Osteoblast (primary cell): ENCODE results near the gene KCNJ3. TPM values are rescaled to one million over a fixed set of nuclear protein-coding genes. Genes with fewer than 3 reads are reported as not detected.

Experiments
- DNase-seq: peaks from one replicate; pipeline ENCODE4 v3.0.0; 2011; ENCODE audit warnings: low spot score, mixed read lengths; ENCODE audit not compliant: insufficient read length; ENCODE audit errors: missing footprints
- H2AFZ ChIP-seq: 2 replicates; pipeline ENCODE4 v1.6.0; 2011; ENCODE audit warnings: mild to moderate bottlenecking, low read length
- H3K27ac ChIP-seq: 2 replicates; pipeline ENCODE4 v1.5.1; 2011; ENCODE audit warnings: mild to moderate bottlenecking, low read depth, low read length, moderate library complexity
- H3K27me3 ChIP-seq: 2 replicates; pipeline ENCODE4 v1.6.0; 2012; ENCODE audit warnings: mild to moderate bottlenecking, control low read depth, inconsistent platforms, low read length, moderate library complexity; ENCODE audit not compliant: insufficient read depth
- H3K36me3 ChIP-seq: 2 replicates; pipeline ENCODE4 v1.5.1; 2011; ENCODE audit warnings: mild to moderate bottlenecking, low read length, control low read depth, moderate library complexity; ENCODE audit not compliant: insufficient read depth
- H3K4me1 ChIP-seq: 2 replicates; pipeline ENCODE4 v1.5.1; 2011; ENCODE audit warnings: mild to moderate bottlenecking, low read length, control low read depth, moderate library complexity; ENCODE audit not compliant: insufficient read depth
- H3K4me2 ChIP-seq: 2 replicates; pipeline ENCODE4 v1.6.0; 2011; ENCODE audit warnings: mild to moderate bottlenecking, low read length; ENCODE audit not compliant: insufficient read depth
- H3K4me3 ChIP-seq: fragments of 200-600 bp; sonication (generic); 3 replicates; pipeline ENCODE4 v1.5.1; 2012; ENCODE audit warnings: mild to moderate bottlenecking, low read length, inconsistent platforms; ENCODE audit not compliant: insufficient read depth
- H3K79me2 ChIP-seq: 2 replicates; pipeline ENCODE4 v1.6.0; 2012; ENCODE audit warnings: mild to moderate bottlenecking, low read length, control low read depth, inconsistent platforms; ENCODE audit not compliant: insufficient read depth
- H3K9me3 ChIP-seq: 2 replicates; pipeline ENCODE4 v1.5.1; 2011; ENCODE audit warnings: low read depth, low read length, control low read depth
- H4K20me1 ChIP-seq: 2 replicates; pipeline ENCODE4 v1.6.0; 2012; ENCODE audit warnings: mild to moderate bottlenecking, low read length, control low read depth; ENCODE audit not compliant: insufficient read depth
- CTCF ChIP-seq: IDR thresholded peaks from 2 replicates; pipeline ENCODE4 v1.5.1; 2011; ENCODE audit warnings: mild to moderate bottlenecking, low read depth, low read length, moderate library complexity; ENCODE audit errors: extremely low read depth
- total RNA-seq: library from RNA; depleted of rRNA; stranded (reverse); fragments of >200 nt; gene quantifications from 2 replicates; pipeline ENCODE4 v1.2.3, GENCODE V29; 2012

The KCNJ3 gene
- total RNA-seq, 1 donor: not detected

DNA sequence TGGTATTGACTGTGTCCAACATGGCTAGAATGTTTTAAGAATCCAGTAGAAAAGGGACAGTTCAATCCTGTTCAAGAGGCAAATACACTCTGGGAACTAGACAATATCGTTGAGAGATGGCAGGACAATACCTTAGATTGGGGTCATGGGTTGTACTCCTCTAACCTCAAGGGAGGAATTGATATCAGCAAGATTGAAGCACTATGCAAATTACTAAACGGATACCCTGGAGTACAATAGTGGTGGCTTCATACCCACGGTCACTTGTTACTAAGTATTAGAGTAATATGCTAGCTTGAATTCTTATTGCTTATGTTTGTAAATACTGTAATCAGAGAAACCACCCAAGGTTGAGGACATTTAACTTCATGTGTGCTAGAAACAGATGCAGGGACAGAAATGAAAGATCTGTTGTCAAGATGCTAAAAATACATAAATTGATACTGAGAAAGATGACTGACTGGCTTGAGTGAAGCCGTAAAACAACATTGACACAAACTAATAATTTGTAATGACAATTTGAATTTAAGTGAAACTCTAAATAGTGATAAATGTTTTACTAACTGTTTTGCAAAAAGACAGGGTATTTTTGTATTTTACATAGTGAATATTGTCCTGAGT lies 73.3 kb downstream of the KCNJ3 start:
- TF ChIP-seq CTCF: no peak

GRCh38 chr2:154776825-154777224 lies 78.3 kb downstream of the KCNJ3 start:
- no peak overlapping the region for H3K4me2 ChIP-seq
- H3K27ac ChIP-seq: no peak overlapping the region
- no peak overlapping the region for H2AFZ ChIP-seq
- no peaks in the 10 kb centered on the region for H3K36me3 ChIP-seq
- no peak for DNase-seq
- no peak overlapping the region for H3K4me3 ChIP-seq
- no peaks in the 10 kb centered on the region for H3K79me2 ChIP-seq
- TF ChIP-seq CTCF: no peak
- no peaks in the 10 kb centered on the region for H4K20me1 ChIP-seq
- no peaks in the 10 kb centered on the region for H3K4me1 ChIP-seq
- no peaks in the 10 kb centered on the region for H3K9me3 ChIP-seq
- H3K27me3 ChIP-seq: no peaks in the 10 kb centered on the region

More for the DNA sequence above, 73.3 kb downstream of the KCNJ3 start:
- DNase-seq: no peak
- H3K4me3 ChIP-seq: no peak overlapping the region
- no peaks in the 10 kb centered on the region for H3K36me3 ChIP-seq
- no peak overlapping the region for H3K27ac ChIP-seq
- H3K27me3 ChIP-seq: no peaks in the 10 kb centered on the region
- H3K4me2 ChIP-seq: no peak overlapping the region
- no peaks in the 10 kb centered on the region for H4K20me1 ChIP-seq
- H3K79me2 ChIP-seq: no peaks in the 10 kb centered on the region
- no peaks in the 10 kb centered on the region for H3K4me1 ChIP-seq
- H3K9me3 ChIP-seq: no peaks in the 10 kb centered on the region
- no peak overlapping the region for H2AFZ ChIP-seq

GRCh38 chr2:154794406-154794805 lies 95.9 kb downstream of the KCNJ3 start:
- Histone ChIP-seq H2AFZ (no peak overlapping the region), H4K20me1 (no peaks in the 10 kb centered on the region), H3K79me2 (no peaks in the 10 kb centered on the region), H3K4me3 (no peak overlapping the region), H3K27ac (no peak overlapping the region), H3K9me3 (no peaks in the 10 kb centered on the region), H3K27me3 (no peaks in the 10 kb centered on the region), H3K36me3 (no peaks in the 10 kb centered on the region), H3K4me1 (no peaks in the 10 kb centered on the region), H3K4me2 (no peak overlapping the region)
- no peak for DNase-seq
- no peak for TF ChIP-seq CTCF

DNA sequence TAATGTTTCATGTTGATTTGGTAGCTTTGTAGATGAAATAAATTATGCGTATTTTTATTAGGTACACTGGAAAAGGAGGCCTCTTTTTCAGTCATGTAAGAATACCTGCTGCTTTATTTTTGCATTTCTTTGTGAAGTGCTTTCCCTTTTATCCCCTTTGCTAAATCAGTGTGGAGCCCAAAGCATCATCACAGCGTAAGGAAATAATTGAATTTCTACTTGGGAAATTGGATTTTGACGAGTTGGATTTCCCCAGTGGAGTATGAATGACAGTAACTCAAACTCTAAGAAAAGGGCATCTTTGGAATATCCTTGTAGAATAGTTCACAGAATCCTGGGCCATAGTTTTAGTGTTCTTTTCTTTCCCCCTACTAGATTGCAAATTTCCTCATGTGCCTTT lies 97.2 kb downstream of the KCNJ3 start:
- Histone ChIP-seq H4K20me1 (no peaks in the 10 kb centered on the region), H2AFZ (no peak overlapping the region), H3K9me3 (no peaks in the 10 kb centered on the region), H3K4me1 (no peaks in the 10 kb centered on the region), H3K79me2 (no peaks in the 10 kb centered on the region), H3K27me3 (no peaks in the 10 kb centered on the region), H3K36me3 (no peaks in the 10 kb centered on the region), H3K4me3 (no peak overlapping the region), H3K4me2 (no peak overlapping the region), H3K27ac (no peak overlapping the region)
- TF ChIP-seq CTCF: no peak
- DNase-seq: no peak
